ENCODE results near the gene SLC6A4. TPM values are rescaled to one million over a fixed set of nuclear protein-coding genes. Genes with fewer than 3 reads are reported as not detected.

The SLC6A4 gene
- total and polyA plus RNA-seq, 10 of the 15 experiments (the other 5 are each of a cell fraction or from before 2014, with no cell fraction given), result 5.3 to 20.6 (median 10.1) TPM

GRCh38 chr17:30155389-30155788 lies 80.1 kb downstream of the SLC6A4 start (continued):
- TF ChIP-seq, protein P1, sequence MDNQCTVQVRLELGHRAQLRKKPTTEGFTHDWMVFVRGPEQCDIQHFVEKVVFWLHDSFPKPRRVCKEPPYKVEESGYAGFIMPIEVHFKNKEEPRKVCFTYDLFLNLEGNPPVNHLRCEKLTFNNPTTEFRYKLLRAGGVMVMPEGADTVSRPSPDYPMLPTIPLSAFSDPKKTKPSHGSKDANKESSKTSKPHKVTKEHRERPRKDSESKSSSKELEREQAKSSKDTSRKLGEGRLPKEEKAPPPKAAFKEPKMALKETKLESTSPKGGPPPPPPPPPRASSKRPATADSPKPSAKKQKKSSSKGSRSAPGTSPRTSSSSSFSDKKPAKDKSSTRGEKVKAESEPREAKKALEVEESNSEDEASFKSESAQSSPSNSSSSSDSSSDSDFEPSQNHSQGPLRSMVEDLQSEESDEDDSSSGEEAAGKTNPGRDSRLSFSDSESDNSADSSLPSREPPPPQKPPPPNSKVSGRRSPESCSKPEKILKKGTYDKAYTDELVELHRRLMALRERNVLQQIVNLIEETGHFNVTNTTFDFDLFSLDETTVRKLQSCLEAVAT (IDR thresholded peaks at IDR 0.05), result no peak
- TF ChIP-seq SMARCA5 (IDR thresholded peaks at IDR 0.05) (no peak), ZNF207 (IDR thresholded peaks at IDR 0.05; ENCODE audit: borderline replicate concordance) (no peak)

DNA sequence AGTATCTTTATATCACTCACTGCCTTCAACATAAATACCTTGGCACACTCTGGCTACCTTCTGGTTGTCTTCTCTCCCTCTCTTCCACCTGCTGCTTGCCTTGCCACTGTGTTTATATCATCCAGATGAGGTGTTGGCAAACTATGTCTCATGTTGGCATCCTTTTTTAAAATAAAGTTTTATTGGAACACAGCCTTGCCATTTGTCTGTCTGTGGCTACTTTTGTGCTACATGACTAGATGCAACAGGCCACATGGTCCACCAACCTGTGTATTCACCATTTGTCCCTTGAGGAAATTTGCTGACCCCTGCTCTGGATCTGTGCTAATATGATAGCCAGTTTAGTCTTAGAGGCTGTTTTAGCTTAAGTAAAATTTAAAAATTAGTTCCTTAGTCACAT lies 82.0 kb downstream of the SLC6A4 start:
- Histone ChIP-seq H2AFZ (ENCODE audit: control insufficient read depth, low read depth, low read length) (no peak overlapping the region), H3K4me2 (ENCODE audit: control insufficient read depth, insufficient read depth) (no peak overlapping the region), H3K27ac (ENCODE audit: control insufficient read depth, insufficient read depth) (no peak overlapping the region), H3K4me1 (ENCODE audit: control insufficient read depth, insufficient read depth, low read length) (no peaks in the 10 kb centered on the region; the same call in 1 of the 2 replicates), H3K36me3 (ENCODE audit: control insufficient read depth in 2 of 2, insufficient read depth in 2 of 2, low read length in 1 of 2) (peaks cover 0 to 3% of the 10 kb centered on the region in 2 experiments; a peak in 2 of 4 replicates), H3K4me3 (no peak overlapping the region), H3K27me3 (replicated peaks in 1 of 2; ENCODE audit: control insufficient read depth in 2 of 2, insufficient read depth in 2 of 2, low read length in 1 of 2) (no peaks in the 10 kb centered on the region), H4K20me1 (ENCODE audit: control insufficient read depth, insufficient read depth) (no peaks in the 10 kb centered on the region), H3K79me2 (ENCODE audit: control insufficient read depth, insufficient read depth, low read length) (peaks cover 15% of the 10 kb centered on the region), H3K9me3 (replicated peaks; ENCODE audit: control insufficient read depth, insufficient read depth, low read length) (peaks cover 3% of the 10 kb centered on the region), H3K9ac (ENCODE audit: control insufficient read depth, insufficient read depth, low read length) (no peak overlapping the region)
- DNase-seq (ENCODE audit: low read depth, low spot score), result no peak
- POLR2A ChIA-PET, result no interaction called here
- BruUV-seq (replicated peaks), result no TSS peak
- no peak for ATAC-seq
- TF ChIP-seq CREM (IDR thresholded peaks at IDR 0.05; ENCODE audit: low read depth) (no peak), ZBTB40 (IDR thresholded peaks at IDR 0.05; ENCODE audit: borderline replicate concordance) (peak; percentile 51; the same call in 1 of the 2 replicates)
- intact Hi-C loops (cut with micrococcal nuclease; ENCODE audit: unreplicated experiment) (no loop called here), in situ Hi-C loops (cut with MboI) (no loop called here)
- SMC1A ChIA-PET (ENCODE audit: uncharacterized antibody, unreplicated experiment), result interaction anchor here (2.6 kb wide), 1 partner anchor 28 kb away, joined by 16 read pairs; no protein-coding TSS in a partner anchor
- CTCF ChIA-PET, result interaction anchor here (1.3 kb wide), 1 partner anchor 28 kb away, joined by 7 read pairs; no protein-coding TSS in a partner anchor
- RAD21 ChIA-PET (ENCODE audit: unreplicated experiment), result no interaction called here
- no peak for FAIRE-seq
